WERI-Rb-1 (cell line): ENCODE measurements around the gene SRRM5.
A peak's percentile ranks its signal among the peaks of the same experiment; 100 is the strongest.

ENCODE experiments used
- DNase-seq: peaks from one replicate; pipeline ENCODE4 v3.0.0-alpha.2; 2020
- H3K27ac ChIP-seq: fragments of 250-450 bp; sonication (Bioruptor Pico); 2 replicates; pipeline ENCODE4 v1.5.1; 2020; ENCODE audit warnings: mild to moderate bottlenecking, moderate library complexity
- H3K27me3 ChIP-seq: fragments of 250-450 bp; sonication (Bioruptor Pico); 2 replicates; pipeline ENCODE4 v1.5.1; 2021; ENCODE audit warnings: mild to moderate bottlenecking, low read depth, moderate library complexity; ENCODE audit not compliant: insufficient read depth, severe bottlenecking
- H3K36me3 ChIP-seq: fragments of 250-450 bp; sonication (Bioruptor Pico); 2 replicates; pipeline ENCODE4 v1.5.1; 2020; ENCODE audit warnings: mild to moderate bottlenecking, moderate library complexity
- H3K4me3 ChIP-seq: 2 replicates; pipeline ENCODE4 v1.5.1; 2011; ENCODE audit warnings: low read depth, mild to moderate bottlenecking, control low read depth, low read length
- H3K9me3 ChIP-seq: fragments of 250-450 bp; sonication (Bioruptor Pico); 2 replicates; pipeline ENCODE4 v1.5.1; 2021; ENCODE audit warnings: mild to moderate bottlenecking, moderate library complexity; ENCODE audit not compliant: severe bottlenecking
- TF ChIP-seq, protein P1 (sequence below): IDR thresholded peaks from 2 replicates; pipeline ENCODE4 v1.5.1; 2011; ENCODE audit warnings: low read depth, mild to moderate bottlenecking, control low read depth, inconsistent platforms, low read length

SRRM5 gene

DNA sequence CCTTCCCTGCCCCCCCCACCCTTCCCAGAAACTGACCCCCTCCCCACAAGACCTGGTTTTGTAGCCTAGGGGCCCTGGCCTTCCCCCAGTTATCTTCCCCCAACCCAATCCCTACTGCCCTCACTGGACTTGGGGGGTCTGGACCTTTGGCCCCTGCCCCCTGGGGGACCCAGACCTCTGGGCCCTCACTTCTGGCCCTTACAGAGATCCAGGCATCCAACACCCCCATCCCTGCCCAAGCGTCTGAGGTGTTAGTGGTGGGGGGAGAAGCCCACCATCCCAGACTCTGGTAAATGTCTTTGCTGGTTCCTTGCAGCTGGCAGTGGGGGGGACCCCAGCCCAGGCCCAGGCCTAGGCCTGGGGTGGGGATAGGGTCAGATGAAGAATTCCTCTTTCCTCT, 11.1 kb downstream of the SRRM5 start:
- Histone ChIP-seq H3K27ac (no peak overlapping the region), H3K4me3 (no peak overlapping the region), H3K9me3 (no peaks in the 10 kb centered on the region), H3K27me3 (no peaks in the 10 kb centered on the region), H3K36me3 (peaks cover 24% of the 10 kb centered on the region)
- DNase-seq, result no peak
- TF ChIP-seq, protein P1, sequence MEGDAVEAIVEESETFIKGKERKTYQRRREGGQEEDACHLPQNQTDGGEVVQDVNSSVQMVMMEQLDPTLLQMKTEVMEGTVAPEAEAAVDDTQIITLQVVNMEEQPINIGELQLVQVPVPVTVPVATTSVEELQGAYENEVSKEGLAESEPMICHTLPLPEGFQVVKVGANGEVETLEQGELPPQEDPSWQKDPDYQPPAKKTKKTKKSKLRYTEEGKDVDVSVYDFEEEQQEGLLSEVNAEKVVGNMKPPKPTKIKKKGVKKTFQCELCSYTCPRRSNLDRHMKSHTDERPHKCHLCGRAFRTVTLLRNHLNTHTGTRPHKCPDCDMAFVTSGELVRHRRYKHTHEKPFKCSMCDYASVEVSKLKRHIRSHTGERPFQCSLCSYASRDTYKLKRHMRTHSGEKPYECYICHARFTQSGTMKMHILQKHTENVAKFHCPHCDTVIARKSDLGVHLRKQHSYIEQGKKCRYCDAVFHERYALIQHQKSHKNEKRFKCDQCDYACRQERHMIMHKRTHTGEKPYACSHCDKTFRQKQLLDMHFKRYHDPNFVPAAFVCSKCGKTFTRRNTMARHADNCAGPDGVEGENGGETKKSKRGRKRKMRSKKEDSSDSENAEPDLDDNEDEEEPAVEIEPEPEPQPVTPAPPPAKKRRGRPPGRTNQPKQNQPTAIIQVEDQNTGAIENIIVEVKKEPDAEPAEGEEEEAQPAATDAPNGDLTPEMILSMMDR, result no peak

DNA sequence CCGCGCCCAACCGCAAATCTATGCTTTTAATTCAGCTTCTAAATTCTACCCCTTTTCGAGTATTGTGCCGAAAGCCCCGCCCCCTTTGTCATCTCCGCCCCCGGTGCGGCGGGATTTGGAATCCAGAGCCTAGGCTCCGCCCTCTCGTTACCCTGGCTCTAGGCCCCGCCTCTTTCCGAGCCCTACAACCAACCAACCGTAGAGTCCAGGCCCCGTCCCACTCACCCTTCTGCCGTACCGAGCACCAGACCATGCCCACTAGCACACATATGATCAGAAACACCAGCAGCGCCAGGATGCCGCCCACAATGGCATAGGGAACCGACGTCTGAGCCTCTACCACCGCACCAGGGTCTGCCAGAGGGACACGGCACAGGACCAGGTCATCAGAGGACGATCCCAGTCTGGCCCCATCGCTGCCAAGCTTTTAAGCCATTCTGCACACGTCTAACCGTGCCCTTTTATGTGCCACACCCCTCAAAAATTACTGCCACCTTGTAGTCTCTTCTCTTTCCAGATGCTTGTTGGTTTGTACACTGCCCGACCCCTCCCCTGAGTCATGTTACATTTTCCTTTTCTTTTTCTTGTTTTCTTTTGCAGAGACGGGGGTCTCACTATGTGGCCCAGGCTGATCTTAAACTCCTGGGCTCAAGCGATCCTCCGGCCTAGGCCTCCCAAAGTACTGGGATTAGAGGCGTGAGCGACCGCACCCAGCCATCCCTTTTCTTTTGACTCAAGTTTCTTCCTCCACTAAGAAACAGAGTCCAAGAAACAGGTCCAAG, 12.2 kb downstream of the SRRM5 start:
- H3K9me3 ChIP-seq, result no peaks in the 10 kb centered on the region
- no peak overlapping the region for H3K4me3 ChIP-seq
- TF ChIP-seq, protein P1, result no peak
- no peak overlapping the region for H3K27ac ChIP-seq
- H3K36me3 ChIP-seq, result peaks cover 24% of the 10 kb centered on the region
- no peaks in the 10 kb centered on the region for H3K27me3 ChIP-seq
- no peak for DNase-seq

DNA sequence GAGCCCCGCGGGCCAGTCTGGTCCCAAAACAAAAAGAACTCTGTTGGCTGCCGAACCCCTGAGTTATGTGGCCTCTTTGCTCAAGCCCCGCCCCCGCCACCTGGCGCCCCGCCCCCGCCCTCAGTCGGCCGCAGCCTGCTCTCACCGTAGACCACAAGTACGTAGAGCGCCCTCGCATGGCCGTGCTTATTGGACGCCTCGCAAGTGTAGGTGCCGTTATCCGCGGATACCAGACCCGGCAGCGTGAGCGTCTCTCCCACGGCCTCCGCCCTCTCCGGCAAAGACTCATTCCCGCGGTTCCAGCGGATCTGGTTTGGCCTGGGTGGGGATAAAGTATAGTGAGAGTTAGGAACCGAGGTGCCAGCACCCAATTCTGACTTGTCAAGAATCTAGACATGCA, 13.0 kb downstream of the SRRM5 start:
- H3K9me3 ChIP-seq, result no peaks in the 10 kb centered on the region
- H3K27me3 ChIP-seq, result no peaks in the 10 kb centered on the region
- TF ChIP-seq, protein P1, result no peak
- no peak overlapping the region for H3K4me3 ChIP-seq
- no peak overlapping the region for H3K27ac ChIP-seq
- peak; percentile 29 for DNase-seq
- peaks cover 24% of the 10 kb centered on the region for H3K36me3 ChIP-seq

DNA sequence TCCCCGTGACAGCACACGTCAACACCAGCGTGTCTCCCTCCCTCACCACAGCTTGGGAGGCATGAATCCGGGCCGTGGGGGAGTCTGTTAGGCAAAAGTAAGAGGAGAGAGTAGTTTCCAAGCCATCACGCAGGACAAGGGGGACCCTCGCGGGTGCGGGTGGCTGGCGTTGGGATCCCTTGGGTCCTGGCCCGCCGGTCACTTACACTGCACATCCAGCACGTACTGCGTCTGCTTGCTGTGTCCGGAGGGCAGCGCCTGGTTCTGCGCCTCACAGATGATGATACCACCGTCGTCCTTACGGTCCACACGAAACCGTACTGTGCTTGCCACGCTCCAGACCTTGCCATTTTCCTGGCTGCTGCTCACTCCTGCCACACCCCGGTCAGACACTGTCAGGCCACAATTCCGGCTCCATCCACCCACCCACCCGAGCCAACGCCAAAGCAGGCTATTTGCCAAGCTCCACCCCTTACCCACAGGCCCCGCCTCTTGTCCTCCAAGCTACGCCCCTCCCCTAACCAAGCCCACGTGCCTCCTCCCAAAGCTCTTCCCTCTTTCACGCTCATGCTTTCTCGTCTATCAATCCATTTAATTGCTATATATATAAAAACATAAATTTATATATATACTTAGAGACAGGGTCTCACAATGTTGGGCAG, 14.2 kb downstream of the SRRM5 start:
- Histone ChIP-seq H3K27ac (no peak overlapping the region), H3K4me3 (no peak overlapping the region), H3K27me3 (no peaks in the 10 kb centered on the region), H3K36me3 (peaks cover 24% of the 10 kb centered on the region), H3K9me3 (no peaks in the 10 kb centered on the region)
- TF ChIP-seq, protein P1, result no peak
- no peak for DNase-seq

DNA sequence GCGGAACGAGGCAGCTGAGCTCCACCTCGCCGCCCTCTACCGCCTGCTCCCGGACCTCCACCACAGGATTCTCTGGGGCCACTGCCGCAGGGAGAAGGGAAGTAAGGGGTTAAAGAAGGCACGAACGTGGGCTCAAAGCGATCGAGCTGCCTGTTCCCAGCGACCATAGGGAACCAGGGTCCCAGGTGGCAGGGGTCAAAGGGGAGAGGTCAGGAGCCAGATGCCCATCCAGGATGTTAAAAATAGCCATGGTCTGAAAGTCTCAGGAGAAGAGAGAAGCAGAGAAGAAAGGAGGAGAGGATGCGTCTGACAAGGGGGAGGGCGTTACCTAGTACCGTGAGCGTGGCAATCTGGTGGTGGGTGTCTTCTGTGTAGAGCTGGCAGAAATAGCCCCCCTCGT, 14.9 kb downstream of the SRRM5 start:
- TF ChIP-seq, protein P1, result no peak
- no peak for DNase-seq
- Histone ChIP-seq H3K27ac (no peak overlapping the region), H3K9me3 (no peaks in the 10 kb centered on the region), H3K36me3 (peaks cover 24% of the 10 kb centered on the region), H3K4me3 (no peak overlapping the region), H3K27me3 (no peaks in the 10 kb centered on the region)
